Prostate gland (tissue), 2 donors: ENCODE measurements around the gene ARL4C.

Experiments
- POLR2AphosphoS5 ChIP-seq: sonication (generic); formaldehyde crosslinking; IDR thresholded peaks from one replicate; pipeline ENCODE4 v1.6.1; 2017; ENCODE audit warnings: antibody characterized with exemption
- TF ChIP-seq, protein P1 (sequence below), 4 experiments: fragments of 200-600 bp in 2 of 4; fragments of 450-650 bp in 2 of 4; sonication (generic) in 2 of 4; IDR thresholded peaks; 1 replicate in 3 of 4; 2 replicates in 1 of 4; pipeline ENCODE4 v1.5.1; 2016 to 2019; ENCODE audit warnings: antibody characterized with exemption in 4 of 4, mild to moderate bottlenecking in 2 of 4, moderate library complexity in 2 of 4

DNA sequence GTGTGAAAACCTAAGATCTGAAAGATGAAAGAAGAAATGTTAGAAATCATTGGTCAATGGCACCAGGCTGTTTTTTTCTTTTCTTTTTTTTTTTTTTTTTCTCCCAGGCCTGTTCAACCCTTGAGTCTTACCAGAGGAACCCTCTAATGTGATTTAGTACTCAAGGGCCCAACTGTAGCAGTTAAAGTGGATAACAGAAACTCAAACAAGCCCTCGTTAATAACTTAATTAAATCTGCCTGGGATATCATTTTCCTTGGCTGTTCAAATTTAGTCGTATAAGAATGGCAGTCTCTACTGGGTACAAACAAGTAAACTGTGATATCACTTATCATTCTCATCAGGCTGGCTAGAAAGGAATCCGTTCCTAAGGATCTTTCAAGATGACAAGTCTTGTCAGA is 16.5 kb downstream of the ARL4C start:
- TF ChIP-seq, protein P1, sequence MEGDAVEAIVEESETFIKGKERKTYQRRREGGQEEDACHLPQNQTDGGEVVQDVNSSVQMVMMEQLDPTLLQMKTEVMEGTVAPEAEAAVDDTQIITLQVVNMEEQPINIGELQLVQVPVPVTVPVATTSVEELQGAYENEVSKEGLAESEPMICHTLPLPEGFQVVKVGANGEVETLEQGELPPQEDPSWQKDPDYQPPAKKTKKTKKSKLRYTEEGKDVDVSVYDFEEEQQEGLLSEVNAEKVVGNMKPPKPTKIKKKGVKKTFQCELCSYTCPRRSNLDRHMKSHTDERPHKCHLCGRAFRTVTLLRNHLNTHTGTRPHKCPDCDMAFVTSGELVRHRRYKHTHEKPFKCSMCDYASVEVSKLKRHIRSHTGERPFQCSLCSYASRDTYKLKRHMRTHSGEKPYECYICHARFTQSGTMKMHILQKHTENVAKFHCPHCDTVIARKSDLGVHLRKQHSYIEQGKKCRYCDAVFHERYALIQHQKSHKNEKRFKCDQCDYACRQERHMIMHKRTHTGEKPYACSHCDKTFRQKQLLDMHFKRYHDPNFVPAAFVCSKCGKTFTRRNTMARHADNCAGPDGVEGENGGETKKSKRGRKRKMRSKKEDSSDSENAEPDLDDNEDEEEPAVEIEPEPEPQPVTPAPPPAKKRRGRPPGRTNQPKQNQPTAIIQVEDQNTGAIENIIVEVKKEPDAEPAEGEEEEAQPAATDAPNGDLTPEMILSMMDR (IDR thresholded peaks at IDR 0.05), result no peak
- no peak for TF ChIP-seq POLR2AphosphoS5
